ENCODE results near the gene SUPT20HL2. TPM values are rescaled to one million over a fixed set of nuclear protein-coding genes. Genes with fewer than 3 reads are reported as not detected.

SUPT20HL2 gene
- total and polyA plus RNA-seq, 2 experiments from 2014 or later, result not detected

- H3F3A ChIP-seq (ENCODE audit: insufficient read depth), result no peaks in the 10 kb centered on the region
- no peaks in the 10 kb centered on the region for H3K4me1 ChIP-seq (ENCODE audit: insufficient read depth)
- WGBS, 2 experiments (ENCODE audit: low coverage in 1 of 2, low lambda C conversion rate in 2 of 2, missing lambda C conversion rate in 2 of 2), result 74 to 76% methylated on average over 4 of the region's 4 CpGs
- no peak overlapping the region for H3K9ac ChIP-seq
- H3K27ac ChIP-seq, result no peak overlapping the region
- in situ Hi-C loops (cut with MboI), result no loop called here
- no peaks in the 10 kb centered on the region for H3K27me3 ChIP-seq (replicated peaks; ENCODE audit: insufficient read depth)
- H3K4me3 ChIP-seq, result no peak overlapping the region
- H3K79me2 ChIP-seq (ENCODE audit: insufficient read depth), result no peaks in the 10 kb centered on the region
- H3K36me3 ChIP-seq (ENCODE audit: low read depth), result no peaks in the 10 kb centered on the region
- H2AFZ ChIP-seq, result no peak overlapping the region
- no peak for DNase-seq
- no peaks in the 10 kb centered on the region for H3K9me2 ChIP-seq (ENCODE audit: insufficient read depth)
- no peaks in the 10 kb centered on the region for H4K20me1 ChIP-seq (ENCODE audit: insufficient read depth)
- no peaks in the 10 kb centered on the region for H3K9me3 ChIP-seq (ENCODE audit: low read depth)
- no peak overlapping the region for H3K4me2 ChIP-seq (ENCODE audit: unreplicated experiment)
- no peak for TF ChIP-seq EZH2 (IDR thresholded peaks at IDR 0.05; ENCODE audit: insufficient read depth, poor library complexity, severe bottlenecking)
- no peak for TF ChIP-seq EZH2phosphoT487 (IDR thresholded peaks at IDR 0.05; ENCODE audit: insufficient read depth, low read depth)
Observed at GRCh38 chrX:24332878-24333277, 19.0 kb upstream of the SUPT20HL2 start.

GRCh38 chrX:24325231-24325630 is 11.4 kb upstream of the SUPT20HL2 start:
- Histone ChIP-seq H3K27me3 (replicated peaks; ENCODE audit: insufficient read depth) (no peaks in the 10 kb centered on the region), H3F3A (ENCODE audit: insufficient read depth) (no peaks in the 10 kb centered on the region), H3K9me3 (ENCODE audit: low read depth) (no peaks in the 10 kb centered on the region), H2AFZ (no peak overlapping the region), H3K4me3 (no peak overlapping the region), H3K4me2 (ENCODE audit: unreplicated experiment) (no peak overlapping the region), H3K36me3 (ENCODE audit: low read depth) (no peaks in the 10 kb centered on the region), H3K4me1 (ENCODE audit: insufficient read depth) (no peaks in the 10 kb centered on the region), H4K20me1 (ENCODE audit: insufficient read depth) (no peaks in the 10 kb centered on the region), H3K9ac (no peak overlapping the region), H3K9me2 (ENCODE audit: insufficient read depth) (no peaks in the 10 kb centered on the region), H3K27ac (no peak overlapping the region), H3K79me2 (ENCODE audit: insufficient read depth) (no peaks in the 10 kb centered on the region)
- in situ Hi-C loops (cut with MboI), result no loop called here
- DNase-seq, result no peak
- 78 to 100% methylated on average over 1 of the region's 1 CpG for WGBS, 2 experiments (ENCODE audit: low coverage in 1 of 2, low lambda C conversion rate in 2 of 2, missing lambda C conversion rate in 2 of 2)
- no peak for TF ChIP-seq EZH2phosphoT487 (IDR thresholded peaks at IDR 0.05; ENCODE audit: insufficient read depth, low read depth)
- TF ChIP-seq EZH2 (IDR thresholded peaks at IDR 0.05; ENCODE audit: insufficient read depth, poor library complexity, severe bottlenecking), result no peak

GRCh38 chrX:24321741-24322395 is 8.0 kb upstream of the SUPT20HL2 start:
- no peak overlapping the region for H3K9ac ChIP-seq
- H3K4me2 ChIP-seq (ENCODE audit: unreplicated experiment), result no peak overlapping the region
- in situ Hi-C loops (cut with MboI), result no loop called here
- TF ChIP-seq EZH2 (IDR thresholded peaks at IDR 0.05; ENCODE audit: insufficient read depth, poor library complexity, severe bottlenecking) (no peak), EZH2phosphoT487 (IDR thresholded peaks at IDR 0.05; ENCODE audit: insufficient read depth, low read depth) (no peak)
- H3K4me3 ChIP-seq, result no peak overlapping the region
- no peak overlapping the region for H3K27ac ChIP-seq
- no peaks in the 10 kb centered on the region for H3K9me3 ChIP-seq (ENCODE audit: low read depth)
- no peaks in the 10 kb centered on the region for H3K79me2 ChIP-seq (ENCODE audit: insufficient read depth)
- no peaks in the 10 kb centered on the region for H4K20me1 ChIP-seq (ENCODE audit: insufficient read depth)
- WGBS, 2 experiments (ENCODE audit: low coverage in 1 of 2, low lambda C conversion rate in 2 of 2, missing lambda C conversion rate in 2 of 2), result 64 to 85% methylated on average over 4 of the region's 4 CpGs
- H3K36me3 ChIP-seq (ENCODE audit: low read depth), result no peaks in the 10 kb centered on the region
- no peaks in the 10 kb centered on the region for H3K27me3 ChIP-seq (replicated peaks; ENCODE audit: insufficient read depth)
- H3K4me1 ChIP-seq (ENCODE audit: insufficient read depth), result no peaks in the 10 kb centered on the region
- no peaks in the 10 kb centered on the region for H3K9me2 ChIP-seq (ENCODE audit: insufficient read depth)
- H3F3A ChIP-seq (ENCODE audit: insufficient read depth), result no peaks in the 10 kb centered on the region
- H2AFZ ChIP-seq, result no peak overlapping the region
- no peak for DNase-seq

- no peaks in the 10 kb centered on the region for H3K4me1 ChIP-seq (ENCODE audit: insufficient read depth)
- no peaks in the 10 kb centered on the region for H3K9me2 ChIP-seq (ENCODE audit: insufficient read depth)
- H3F3A ChIP-seq (ENCODE audit: insufficient read depth), result no peaks in the 10 kb centered on the region
- no peaks in the 10 kb centered on the region for H3K36me3 ChIP-seq (ENCODE audit: low read depth)
- no peaks in the 10 kb centered on the region for H3K9me3 ChIP-seq (ENCODE audit: low read depth)
- H3K9ac ChIP-seq, result no peak overlapping the region
- DNase-seq, result no peak
- in situ Hi-C loops (cut with MboI), result no loop called here
- H3K79me2 ChIP-seq (ENCODE audit: insufficient read depth), result no peaks in the 10 kb centered on the region
- no peak overlapping the region for H3K27ac ChIP-seq
- WGBS, 2 experiments (ENCODE audit: low coverage in 1 of 2, low lambda C conversion rate in 2 of 2, missing lambda C conversion rate in 2 of 2), result 5 to 36% methylated on average over 1 of the region's 1 CpG
- H4K20me1 ChIP-seq (ENCODE audit: insufficient read depth), result no peaks in the 10 kb centered on the region
- TF ChIP-seq EZH2 (IDR thresholded peaks at IDR 0.05; ENCODE audit: insufficient read depth, poor library complexity, severe bottlenecking) (no peak), EZH2phosphoT487 (IDR thresholded peaks at IDR 0.05; ENCODE audit: insufficient read depth, low read depth) (no peak)
- H3K4me2 ChIP-seq (ENCODE audit: unreplicated experiment), result no peak overlapping the region
- no peak overlapping the region for H3K4me3 ChIP-seq
- H2AFZ ChIP-seq, result no peak overlapping the region
- no peaks in the 10 kb centered on the region for H3K27me3 ChIP-seq (replicated peaks; ENCODE audit: insufficient read depth)
Observed at GRCh38 chrX:24317567-24317966, 3.7 kb upstream of the SUPT20HL2 start.

Data from GM23248 (cell line).